LNCAP (cell line): ENCODE measurements around the gene ABI1.

Source experiments
- TF ChIP-seq, protein P1 (sequence below): fragments of 450-650 bp; IDR thresholded peaks from 2 replicates; pipeline ENCODE4 v1.5.1; 2017; ENCODE audit warnings: mild to moderate bottlenecking

Gene ABI1

DNA sequence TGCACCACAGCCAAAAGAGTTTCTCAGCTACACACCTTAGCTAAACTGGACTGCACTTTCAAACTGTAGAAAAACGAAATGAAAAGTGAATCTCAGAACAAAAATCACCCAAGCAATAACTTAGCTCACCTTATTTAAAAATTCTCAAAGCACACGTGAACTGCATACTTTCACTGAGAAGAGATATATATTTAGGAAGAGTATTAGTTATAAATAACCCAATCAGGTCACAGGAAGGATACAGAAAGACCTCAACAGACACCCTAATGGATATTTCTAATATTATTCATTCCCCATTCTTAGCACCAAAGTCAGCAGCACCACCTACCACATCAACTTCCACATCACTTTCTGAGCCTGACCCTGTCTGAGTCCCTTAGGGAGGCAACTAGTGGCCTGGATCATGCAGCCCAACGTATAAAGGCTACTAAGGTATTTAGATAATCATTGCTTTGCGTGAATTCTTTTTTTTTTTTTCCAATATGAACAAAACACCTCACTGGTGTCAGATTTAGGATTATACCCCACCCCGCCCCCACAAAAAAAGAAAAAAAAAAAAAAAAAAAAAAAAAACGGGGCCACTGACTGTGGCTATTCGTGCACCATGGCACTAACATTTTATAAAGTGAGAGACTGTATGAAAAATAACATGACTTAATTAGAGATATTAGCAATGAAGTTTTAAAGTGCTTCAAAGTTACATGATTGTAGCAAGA, 2.6 kb downstream of the ABI1 start:
- TF ChIP-seq, protein P1, sequence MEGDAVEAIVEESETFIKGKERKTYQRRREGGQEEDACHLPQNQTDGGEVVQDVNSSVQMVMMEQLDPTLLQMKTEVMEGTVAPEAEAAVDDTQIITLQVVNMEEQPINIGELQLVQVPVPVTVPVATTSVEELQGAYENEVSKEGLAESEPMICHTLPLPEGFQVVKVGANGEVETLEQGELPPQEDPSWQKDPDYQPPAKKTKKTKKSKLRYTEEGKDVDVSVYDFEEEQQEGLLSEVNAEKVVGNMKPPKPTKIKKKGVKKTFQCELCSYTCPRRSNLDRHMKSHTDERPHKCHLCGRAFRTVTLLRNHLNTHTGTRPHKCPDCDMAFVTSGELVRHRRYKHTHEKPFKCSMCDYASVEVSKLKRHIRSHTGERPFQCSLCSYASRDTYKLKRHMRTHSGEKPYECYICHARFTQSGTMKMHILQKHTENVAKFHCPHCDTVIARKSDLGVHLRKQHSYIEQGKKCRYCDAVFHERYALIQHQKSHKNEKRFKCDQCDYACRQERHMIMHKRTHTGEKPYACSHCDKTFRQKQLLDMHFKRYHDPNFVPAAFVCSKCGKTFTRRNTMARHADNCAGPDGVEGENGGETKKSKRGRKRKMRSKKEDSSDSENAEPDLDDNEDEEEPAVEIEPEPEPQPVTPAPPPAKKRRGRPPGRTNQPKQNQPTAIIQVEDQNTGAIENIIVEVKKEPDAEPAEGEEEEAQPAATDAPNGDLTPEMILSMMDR = no peak

DNA sequence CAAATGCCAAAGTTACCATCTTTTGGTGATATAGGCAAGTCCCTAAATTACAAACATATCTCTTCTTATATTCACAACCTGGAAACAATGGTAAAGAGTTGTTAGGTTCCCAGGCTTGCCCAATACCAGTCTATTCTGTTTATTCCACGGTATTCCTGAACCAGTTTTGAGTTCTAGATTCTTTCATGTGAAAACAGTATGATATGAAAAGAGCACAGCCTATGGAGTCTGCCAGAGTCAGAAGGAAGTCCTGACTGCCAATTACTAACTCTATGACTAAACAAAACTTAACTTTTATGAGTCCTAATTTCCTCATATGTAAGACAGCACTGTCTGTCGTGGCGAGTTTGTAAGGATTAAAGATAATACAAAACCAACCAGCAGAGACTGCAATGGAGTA, 5.6 kb downstream of the ABI1 start:
- TF ChIP-seq, protein P1 = no peak

DNA sequence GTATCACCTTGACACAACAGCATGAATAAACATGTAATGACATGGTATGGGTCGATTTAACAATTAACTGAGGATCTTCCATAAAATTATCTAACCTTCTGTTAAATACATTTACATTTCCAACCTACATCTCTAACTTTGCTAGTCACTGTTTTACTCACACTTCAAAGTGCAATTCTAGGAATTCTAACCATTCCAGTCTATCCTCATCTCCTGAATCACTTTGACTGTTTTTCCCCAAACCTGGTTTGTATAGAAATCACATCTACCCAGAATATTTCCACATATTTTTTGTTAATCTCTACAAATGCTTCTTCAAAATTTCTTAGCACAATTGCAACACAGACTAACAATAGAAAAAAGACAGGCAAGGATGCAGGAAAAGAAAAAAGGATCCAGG, 6.2 kb downstream of the ABI1 start:
- TF ChIP-seq, protein P1 = no peak

DNA sequence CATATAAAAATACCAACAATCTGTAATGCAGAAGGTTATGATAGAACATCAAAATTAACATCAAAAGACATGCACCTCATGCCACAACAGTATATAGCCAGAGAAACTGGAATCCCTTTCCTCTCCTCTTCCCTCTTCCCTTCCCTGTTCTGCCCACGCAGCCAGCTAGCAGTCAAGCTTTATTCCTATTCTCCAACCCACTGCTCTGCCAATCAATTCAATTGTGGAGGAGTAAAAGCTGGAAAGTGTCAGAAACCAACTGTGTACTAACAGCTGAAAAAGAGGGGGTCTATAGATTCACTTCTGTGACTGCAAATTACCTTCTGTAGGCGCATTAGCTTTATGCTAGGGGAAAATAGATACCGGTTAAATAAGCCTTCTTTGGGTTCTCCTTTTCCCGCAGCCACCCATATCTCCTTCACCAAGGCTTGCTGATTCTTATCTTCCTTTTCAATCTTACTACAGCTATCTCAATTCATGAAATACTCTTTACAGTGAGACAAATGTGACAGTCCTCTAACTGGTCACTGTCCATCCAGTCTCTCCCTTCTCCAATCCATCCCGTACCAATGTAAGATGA, 16.3 kb downstream of the ABI1 start:
- TF ChIP-seq, protein P1 = no peak

DNA sequence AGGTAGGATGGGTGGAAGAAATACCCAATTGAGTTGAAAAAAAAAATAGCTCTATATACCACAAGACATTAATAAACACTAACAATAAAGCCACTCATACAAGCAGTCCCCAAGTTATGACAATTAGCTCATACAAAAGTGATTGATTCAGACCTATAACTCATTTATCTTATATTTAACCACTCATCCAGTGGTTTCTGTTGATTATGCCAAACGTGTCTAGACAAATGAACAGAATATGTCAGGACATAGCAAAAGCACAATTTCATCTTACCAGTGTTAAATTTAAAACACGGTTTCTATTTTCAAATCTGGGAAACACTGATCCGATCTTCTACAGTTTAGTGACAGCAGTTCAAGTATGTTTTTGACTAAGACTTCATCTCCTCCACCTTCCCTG, 17.0 kb downstream of the ABI1 start:
- TF ChIP-seq, protein P1 = no peak

DNA sequence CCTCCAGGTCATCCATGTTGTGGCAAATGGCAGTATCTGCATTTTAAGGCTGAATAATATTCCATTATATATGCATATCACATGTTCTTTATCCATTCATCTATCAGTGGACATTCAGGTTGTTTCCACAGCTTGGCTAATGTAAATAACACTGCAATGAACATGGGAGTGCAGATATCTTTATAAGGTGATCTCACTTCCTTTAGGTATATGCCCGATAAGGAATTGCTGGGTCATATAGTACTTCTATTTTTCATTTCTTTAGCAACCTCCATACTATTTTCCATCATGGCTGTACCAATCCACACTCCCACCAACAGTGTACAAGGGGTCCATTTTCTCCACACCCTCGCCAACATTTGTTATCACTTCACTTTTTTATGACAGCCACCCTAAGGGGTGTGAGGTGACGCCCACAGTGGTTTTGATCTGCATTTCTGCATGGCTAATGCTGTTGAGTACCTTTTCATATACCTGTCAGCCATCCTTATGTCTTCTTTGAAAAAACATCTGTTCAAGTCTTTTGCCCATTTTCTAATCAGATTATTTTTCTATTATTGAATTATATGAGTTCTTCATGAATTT, 18.9 kb downstream of the ABI1 start:
- TF ChIP-seq, protein P1 = no peak

DNA sequence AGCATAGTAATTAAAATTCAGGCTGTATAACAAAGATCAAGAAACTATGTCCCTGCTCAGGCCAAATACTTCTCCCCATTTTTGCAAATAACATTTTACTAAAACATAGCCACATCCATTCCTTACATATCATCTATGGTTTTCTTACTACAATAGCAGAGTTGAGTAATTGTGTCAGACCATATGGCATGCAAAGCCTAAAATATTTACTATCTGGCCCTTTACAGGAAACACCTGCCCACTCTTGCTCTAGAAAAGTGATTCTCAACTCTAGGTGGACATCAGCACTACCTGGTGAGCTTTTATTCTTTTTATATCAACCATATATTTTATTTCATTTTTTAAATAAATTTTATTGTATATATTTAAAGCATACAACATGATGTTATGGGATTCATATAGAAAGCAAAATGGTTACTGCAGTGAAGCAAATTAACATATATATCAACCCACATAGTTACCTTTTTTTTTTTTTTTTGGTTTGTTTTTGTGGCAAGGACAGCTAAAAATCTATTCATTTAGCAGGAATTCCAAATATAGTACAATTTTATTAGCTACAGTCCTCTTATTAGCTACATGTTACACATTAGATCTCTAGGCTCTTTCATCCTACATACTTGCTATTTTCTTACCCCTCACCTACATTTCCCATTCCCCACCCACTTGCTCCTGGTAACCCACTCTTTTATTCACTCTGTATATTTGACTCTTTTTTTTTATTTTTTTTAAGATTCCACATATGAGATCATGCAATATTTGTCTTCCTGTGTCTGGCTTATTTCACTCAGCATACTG, 19.6 kb downstream of the ABI1 start:
- TF ChIP-seq, protein P1 = no peak
